ENCODE measurements around the gene ZSWIM3.
"Not testable (repeated sequence)": the region's sequence is repeated elsewhere in the genome, so short reads cannot be mapped to it uniquely, and the experiment has no call there.

The ZSWIM3 gene

GRCh38 chr20:45899046-45899835, 41.8 kb downstream of the ZSWIM3 start:
- Histone ChIP-seq H3K4me3 (ENCODE audit: control insufficient read depth in 1 of 7, extremely low read depth in 1 of 7, insufficient read depth in 4 of 7, low read depth in 2 of 7, low read length in 6 of 7) (no peak overlapping the region), H3K27ac (ENCODE audit: insufficient read depth in 1 of 2, low read depth in 1 of 2, low read length in 2 of 2, poor library complexity in 1 of 2, severe bottlenecking in 2 of 2) (no peak overlapping the region), H3K27me3 (replicated peaks in 2 of 5; ENCODE audit: control insufficient read depth in 4 of 5, insufficient read depth in 5 of 5, low read length in 4 of 5) (no peaks in the 10 kb centered on the region), H3K36me3 (ENCODE audit: control insufficient read depth in 4 of 4, insufficient read depth in 4 of 4, low read length in 3 of 4) (peaks cover 6 to 55% (median 36%) of the 10 kb centered on the region in 4 experiments), H3K4me1 (ENCODE audit: control extremely low read depth in 1 of 4, control insufficient read depth in 4 of 4, insufficient read depth in 4 of 4, low read length in 3 of 4) (no peaks in the 10 kb centered on the region), H3K9me3 (ENCODE audit: control extremely low read depth in 1 of 5, control insufficient read depth in 4 of 5, insufficient read depth in 2 of 5, low read depth in 1 of 5, low read length in 4 of 5) (no peaks in the 10 kb centered on the region)
- CTCF ChIA-PET = interaction anchor here (0.8 to 2.1 kb wide), 5 partner anchors 9 to 100 kb away, joined by 3 to 11 read pairs (median 4); no protein-coding TSS in a partner anchor
- POLR2A ChIA-PET = interaction anchor here (0.6 kb wide), 1 partner anchor 43 kb away, joined by 3 read pairs; no protein-coding TSS in a partner anchor
- 90% methylated on average over 5 of the region's 13 CpGs for WGBS (ENCODE audit: insufficient coverage)
- DNase-seq = no peak

GRCh38 chr20:45901332-45901731, 43.9 kb downstream of the ZSWIM3 start:
- POLR2A ChIA-PET; H3K27me3 ChIP-seq (replicated peaks in 2 of 5; ENCODE audit: control insufficient read depth in 4 of 5, insufficient read depth in 5 of 5, low read length in 4 of 5); H3K9me3 ChIP-seq (ENCODE audit: control extremely low read depth in 1 of 5, control insufficient read depth in 4 of 5, insufficient read depth in 2 of 5, low read depth in 1 of 5, low read length in 4 of 5); H3K4me3 ChIP-seq (ENCODE audit: control insufficient read depth in 1 of 7, extremely low read depth in 1 of 7, insufficient read depth in 4 of 7, low read depth in 2 of 7, low read length in 6 of 7); DNase-seq; H3K4me1 ChIP-seq (ENCODE audit: control extremely low read depth in 1 of 4, control insufficient read depth in 4 of 4, insufficient read depth in 4 of 4, low read length in 3 of 4); H3K27ac ChIP-seq (ENCODE audit: insufficient read depth in 1 of 2, low read depth in 1 of 2, low read length in 2 of 2, poor library complexity in 1 of 2, severe bottlenecking in 2 of 2): not testable (repeated sequence)
- CTCF ChIA-PET = interaction anchor here (2.7 kb wide), 1 partner anchor 10 kb away, joined by 11 read pairs; the partner anchor contains the start of genes CTSA and NEURL2
- 100% methylated on average over 3 of the region's 6 CpGs for WGBS (ENCODE audit: insufficient coverage)
- H3K36me3 ChIP-seq (ENCODE audit: control insufficient read depth in 4 of 4, insufficient read depth in 4 of 4, low read length in 3 of 4) = peaks cover 3 to 44% (median 29%) of the 10 kb centered on the region in 4 experiments

GRCh38 chr20:45902199-45902701, 44.8 kb downstream of the ZSWIM3 start:
- CTCF ChIA-PET = interaction anchor here (1.3 to 2.7 kb wide), 2 partner anchors 11 to 103 kb away, joined by 3 to 11 read pairs; partner anchors contain the start of genes CTSA and NEURL2
- H3K27ac ChIP-seq (ENCODE audit: insufficient read depth in 1 of 2, low read depth in 1 of 2, low read length in 2 of 2, poor library complexity in 1 of 2, severe bottlenecking in 2 of 2) = no peak overlapping the region
- peaks cover 0 to 8% (median 1%) of the 10 kb centered on the region in 4 experiments for H3K4me1 ChIP-seq (ENCODE audit: control extremely low read depth in 1 of 4, control insufficient read depth in 4 of 4, insufficient read depth in 4 of 4, low read length in 3 of 4)
- POLR2A ChIA-PET = no interaction called here
- H3K4me3 ChIP-seq (ENCODE audit: control insufficient read depth in 1 of 7, extremely low read depth in 1 of 7, insufficient read depth in 4 of 7, low read depth in 2 of 7, low read length in 6 of 7) = no peak overlapping the region
- DNase-seq = no peak
- no peaks in the 10 kb centered on the region for H3K9me3 ChIP-seq (ENCODE audit: control extremely low read depth in 1 of 5, control insufficient read depth in 4 of 5, insufficient read depth in 2 of 5, low read depth in 1 of 5, low read length in 4 of 5)
- WGBS (ENCODE audit: insufficient coverage) = 97% methylated on average over 14 of the region's 14 CpGs
- H3K36me3 ChIP-seq (ENCODE audit: control insufficient read depth in 4 of 4, insufficient read depth in 4 of 4, low read length in 3 of 4) = peaks cover 2 to 38% (median 24%) of the 10 kb centered on the region in 4 experiments
- no peaks in the 10 kb centered on the region for H3K27me3 ChIP-seq (replicated peaks in 2 of 5; ENCODE audit: control insufficient read depth in 4 of 5, insufficient read depth in 5 of 5, low read length in 4 of 5)

- DNase-seq = no peak
- Histone ChIP-seq H3K9me3 (ENCODE audit: control extremely low read depth in 1 of 5, control insufficient read depth in 4 of 5, insufficient read depth in 2 of 5, low read depth in 1 of 5, low read length in 4 of 5) (no peaks in the 10 kb centered on the region), H3K4me1 (ENCODE audit: control extremely low read depth in 1 of 4, control insufficient read depth in 4 of 4, insufficient read depth in 4 of 4, low read length in 3 of 4) (peaks cover 0 to 11% (median 3%) of the 10 kb centered on the region in 4 experiments), H3K36me3 (ENCODE audit: control insufficient read depth in 4 of 4, insufficient read depth in 4 of 4, low read length in 3 of 4) (peaks cover 0 to 17% (median 7%) of the 10 kb centered on the region in 4 experiments), H3K4me3 (ENCODE audit: control insufficient read depth in 1 of 7, extremely low read depth in 1 of 7, insufficient read depth in 4 of 7, low read depth in 2 of 7, low read length in 6 of 7) (no peak overlapping the region), H3K27ac (ENCODE audit: insufficient read depth in 1 of 2, low read depth in 1 of 2, low read length in 2 of 2, poor library complexity in 1 of 2, severe bottlenecking in 2 of 2) (no peak overlapping the region), H3K27me3 (replicated peaks in 2 of 5; ENCODE audit: control insufficient read depth in 4 of 5, insufficient read depth in 5 of 5, low read length in 4 of 5) (no peaks in the 10 kb centered on the region)
- ChIA-PET CTCF (interaction anchor here (0.9 to 2.8 kb wide), 6 partner anchors 12 to 82 kb away, joined by 3 to 16 read pairs (median 4); partner anchors contain the start of genes CTSA, NEURL2 and PCIF1), POLR2A (interaction anchor here (0.8 kb wide), 1 partner anchor 23 kb away, joined by 3 read pairs; no protein-coding TSS in a partner anchor)
- WGBS (ENCODE audit: insufficient coverage) = 88% methylated on average over 9 of the region's 16 CpGs
Observed at GRCh38 chr20:45904583-45905504, 47.4 kb downstream of the ZSWIM3 start.

GRCh38 chr20:45905505-45906079, 48.2 kb downstream of the ZSWIM3 start:
- POLR2A ChIA-PET = interaction anchor here (0.8 kb wide), 1 partner anchor 24 kb away, joined by 3 read pairs; no protein-coding TSS in a partner anchor
- CTCF ChIA-PET = interaction anchor here (0.9 to 2.8 kb wide), 6 partner anchors 13 to 83 kb away, joined by 3 to 16 read pairs (median 4); partner anchors contain the start of genes CTSA, NEURL2 and PCIF1
- Histone ChIP-seq H3K4me3 (ENCODE audit: control insufficient read depth in 1 of 7, extremely low read depth in 1 of 7, insufficient read depth in 4 of 7, low read depth in 2 of 7, low read length in 6 of 7) (no peak overlapping the region), H3K36me3 (ENCODE audit: control insufficient read depth in 4 of 4, insufficient read depth in 4 of 4, low read length in 3 of 4) (peaks cover 0 to 16% (median 6%) of the 10 kb centered on the region in 4 experiments), H3K4me1 (ENCODE audit: control extremely low read depth in 1 of 4, control insufficient read depth in 4 of 4, insufficient read depth in 4 of 4, low read length in 3 of 4) (peaks cover 0 to 18% (median 9%) of the 10 kb centered on the region in 4 experiments), H3K27me3 (replicated peaks in 2 of 5; ENCODE audit: control insufficient read depth in 4 of 5, insufficient read depth in 5 of 5, low read length in 4 of 5) (no peaks in the 10 kb centered on the region), H3K9me3 (ENCODE audit: control extremely low read depth in 1 of 5, control insufficient read depth in 4 of 5, insufficient read depth in 2 of 5, low read depth in 1 of 5, low read length in 4 of 5) (no peaks in the 10 kb centered on the region), H3K27ac (ENCODE audit: insufficient read depth in 1 of 2, low read depth in 1 of 2, low read length in 2 of 2, poor library complexity in 1 of 2, severe bottlenecking in 2 of 2) (no peak overlapping the region)
- no peak for DNase-seq
- WGBS (ENCODE audit: insufficient coverage) = 100% methylated on average over 8 of the region's 8 CpGs

- peaks cover 2 to 33% (median 23%) of the 10 kb centered on the region in 4 experiments for H3K4me1 ChIP-seq (ENCODE audit: control extremely low read depth in 1 of 4, control insufficient read depth in 4 of 4, insufficient read depth in 4 of 4, low read length in 3 of 4)
- WGBS (ENCODE audit: insufficient coverage) = 100% methylated on average over 11 of the region's 17 CpGs
- ChIA-PET CTCF (interaction anchor here (2.3 kb wide), 1 partner anchor 9 kb away, joined by 6 read pairs; no protein-coding TSS in a partner anchor), POLR2A (no interaction called here)
- H3K36me3 ChIP-seq (ENCODE audit: control insufficient read depth in 4 of 4, insufficient read depth in 4 of 4, low read length in 3 of 4) = peaks cover 0 to 10% (median 3%) of the 10 kb centered on the region in 4 experiments
- no peak for DNase-seq
- no peak overlapping the region for H3K27ac ChIP-seq (ENCODE audit: insufficient read depth in 1 of 2, low read depth in 1 of 2, low read length in 2 of 2, poor library complexity in 1 of 2, severe bottlenecking in 2 of 2)
- H3K4me3 ChIP-seq (ENCODE audit: control insufficient read depth in 1 of 7, extremely low read depth in 1 of 7, insufficient read depth in 4 of 7, low read depth in 2 of 7, low read length in 6 of 7) = no peak overlapping the region
- H3K27me3 ChIP-seq (replicated peaks in 2 of 5; ENCODE audit: control insufficient read depth in 4 of 5, insufficient read depth in 5 of 5, low read length in 4 of 5) = no peaks in the 10 kb centered on the region
- no peaks in the 10 kb centered on the region for H3K9me3 ChIP-seq (ENCODE audit: control extremely low read depth in 1 of 5, control insufficient read depth in 4 of 5, insufficient read depth in 2 of 5, low read depth in 1 of 5, low read length in 4 of 5)
Observed at GRCh38 chr20:45907219-45907948, 50.0 kb downstream of the ZSWIM3 start.

Data from common myeloid progenitor, CD34-positive (primary cell).